DMS79 treated with DMSO at 0.1 percent for 48 hours (cell line): ENCODE measurements around the gene FGF12.

Experiments used
- DNase-seq: peaks from one replicate; lab custom pipeline; 2025; lab: John Stamatoyannopoulos, UW

Gene FGF12

DNA sequence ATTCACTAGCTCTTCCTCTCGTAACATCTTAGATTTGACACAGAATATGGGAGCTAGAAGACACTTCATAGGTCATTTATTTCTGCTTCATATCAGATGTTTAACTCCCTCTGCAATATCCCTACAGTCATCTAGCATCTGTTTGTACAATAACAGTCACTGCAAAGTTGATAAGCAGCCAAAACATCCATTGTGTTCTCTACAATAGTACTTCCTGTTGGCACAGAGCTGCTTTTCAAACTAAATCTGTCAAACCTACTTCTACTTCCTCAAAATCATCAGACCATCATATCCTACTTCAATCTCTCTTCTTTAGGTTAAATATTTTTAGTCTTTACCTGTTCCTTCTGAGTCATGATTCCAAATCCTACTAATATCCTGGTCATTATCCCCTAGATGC is 233.2 kb downstream of the FGF12 start:
- no peak for DNase-seq

DNA sequence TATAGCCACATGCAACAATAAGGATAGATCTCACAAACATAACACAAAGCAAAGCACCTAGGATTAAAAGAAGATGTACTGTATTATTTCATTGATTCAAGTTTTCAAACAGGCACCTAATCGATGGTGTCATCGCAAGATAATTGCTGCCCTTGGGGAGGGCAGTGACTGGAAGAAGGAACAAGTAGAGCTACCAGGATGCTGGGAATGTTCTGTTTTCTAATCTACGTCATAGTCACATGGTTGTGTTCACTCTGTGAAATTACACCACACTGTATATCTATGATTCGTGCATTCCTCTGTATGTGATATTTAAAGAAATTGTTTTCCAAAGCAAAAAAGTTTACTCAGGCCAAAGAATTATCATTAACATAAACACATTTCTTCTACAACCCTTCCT is 236.6 kb downstream of the FGF12 start:
- no peak for DNase-seq

DNA sequence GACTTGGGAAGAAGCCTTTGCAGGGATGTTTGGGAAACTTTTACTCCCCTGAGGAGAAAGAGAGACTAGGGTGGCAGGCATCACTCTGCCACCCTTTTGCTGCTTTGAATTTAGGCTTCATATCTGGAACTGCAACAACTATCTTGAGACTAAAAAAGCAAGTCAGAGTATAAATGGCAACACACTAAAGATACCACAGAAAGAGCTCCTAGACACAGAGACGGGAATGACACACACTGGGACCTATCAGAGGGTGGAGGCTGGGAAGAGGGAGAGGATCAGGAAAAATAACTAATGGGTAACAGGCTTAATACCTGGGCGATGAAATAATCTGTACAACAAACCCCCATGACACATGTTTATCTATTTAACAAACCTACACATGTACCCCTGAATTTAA is 237.8 kb downstream of the FGF12 start:
- DNase-seq: no peak

DNA sequence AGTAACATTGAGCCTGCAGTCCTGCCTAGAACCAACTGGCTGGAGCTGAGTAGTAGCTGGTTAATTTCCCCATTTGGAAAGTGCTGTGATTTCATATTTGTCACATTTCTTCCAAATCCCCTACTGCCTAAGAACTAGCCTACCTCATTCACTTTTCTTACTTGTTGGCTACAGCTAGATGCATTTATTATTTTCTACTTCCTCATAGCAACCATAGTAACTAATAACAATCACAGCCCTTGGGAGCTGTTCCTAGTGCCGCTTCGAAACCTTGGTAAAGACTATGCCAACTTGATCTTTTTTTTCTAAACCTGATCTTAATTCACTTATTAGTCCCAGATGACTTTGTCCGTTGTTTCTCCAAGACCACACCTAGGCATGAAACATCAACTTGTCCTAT is 240.3 kb downstream of the FGF12 start:
- DNase-seq: no peak

DNA sequence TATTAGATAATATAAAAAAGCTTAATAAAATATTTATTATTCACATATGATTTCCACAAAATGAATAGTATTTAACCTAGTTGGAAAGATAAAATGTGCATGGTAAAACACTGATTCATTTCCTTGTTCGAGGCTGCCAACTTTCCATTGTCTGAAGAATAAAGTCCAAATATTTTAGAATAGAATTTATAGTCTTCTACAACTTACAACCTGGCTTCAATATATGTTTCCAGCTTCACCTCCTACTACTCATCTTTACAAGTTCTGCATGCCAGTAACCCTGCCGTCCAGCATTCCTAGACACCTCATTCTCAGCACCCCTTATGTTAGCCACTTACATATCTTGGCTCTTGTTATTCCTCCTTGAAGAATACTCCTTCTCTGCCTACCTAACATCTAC is 244.5 kb downstream of the FGF12 start:
- DNase-seq: no peak

DNA sequence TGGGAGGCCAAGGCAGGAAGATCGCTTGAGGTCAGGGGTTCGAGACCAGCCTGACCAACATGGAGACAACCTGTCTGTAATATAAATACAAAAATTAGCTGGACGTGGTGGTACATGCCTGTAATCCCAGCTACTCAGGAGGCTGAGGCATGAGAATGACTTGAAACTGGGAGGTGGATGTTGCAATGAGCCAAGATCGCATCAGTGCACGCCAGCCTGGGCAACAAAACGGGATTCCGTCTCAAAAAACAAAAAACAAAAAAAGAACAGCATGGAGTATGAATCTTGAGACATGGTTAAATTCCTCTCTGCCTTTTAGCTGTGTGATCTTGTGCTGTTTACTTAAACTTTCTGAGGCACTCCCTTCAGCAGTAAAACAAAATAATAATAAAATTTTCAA is 244.9 kb downstream of the FGF12 start:
- no peak for DNase-seq

DNA sequence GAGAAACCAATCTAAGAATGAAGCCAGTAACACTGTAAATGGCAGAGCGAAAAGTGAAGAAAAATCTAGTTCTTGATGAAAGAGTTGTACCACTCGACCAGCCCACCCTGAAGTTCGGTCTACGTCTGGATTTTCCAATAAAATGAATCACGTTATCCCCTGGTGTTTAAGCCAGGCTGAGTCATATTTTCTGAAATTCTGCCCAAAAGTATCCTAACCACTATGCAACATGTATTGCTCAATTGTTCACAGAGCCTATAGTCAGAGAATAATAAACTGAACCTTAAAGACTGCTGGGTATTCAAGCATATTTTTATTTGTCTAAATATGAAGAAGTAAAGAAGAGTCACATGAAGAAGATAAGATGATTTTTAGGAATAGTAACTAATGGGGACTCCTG is 245.7 kb downstream of the FGF12 start:
- DNase-seq: no peak

DNA sequence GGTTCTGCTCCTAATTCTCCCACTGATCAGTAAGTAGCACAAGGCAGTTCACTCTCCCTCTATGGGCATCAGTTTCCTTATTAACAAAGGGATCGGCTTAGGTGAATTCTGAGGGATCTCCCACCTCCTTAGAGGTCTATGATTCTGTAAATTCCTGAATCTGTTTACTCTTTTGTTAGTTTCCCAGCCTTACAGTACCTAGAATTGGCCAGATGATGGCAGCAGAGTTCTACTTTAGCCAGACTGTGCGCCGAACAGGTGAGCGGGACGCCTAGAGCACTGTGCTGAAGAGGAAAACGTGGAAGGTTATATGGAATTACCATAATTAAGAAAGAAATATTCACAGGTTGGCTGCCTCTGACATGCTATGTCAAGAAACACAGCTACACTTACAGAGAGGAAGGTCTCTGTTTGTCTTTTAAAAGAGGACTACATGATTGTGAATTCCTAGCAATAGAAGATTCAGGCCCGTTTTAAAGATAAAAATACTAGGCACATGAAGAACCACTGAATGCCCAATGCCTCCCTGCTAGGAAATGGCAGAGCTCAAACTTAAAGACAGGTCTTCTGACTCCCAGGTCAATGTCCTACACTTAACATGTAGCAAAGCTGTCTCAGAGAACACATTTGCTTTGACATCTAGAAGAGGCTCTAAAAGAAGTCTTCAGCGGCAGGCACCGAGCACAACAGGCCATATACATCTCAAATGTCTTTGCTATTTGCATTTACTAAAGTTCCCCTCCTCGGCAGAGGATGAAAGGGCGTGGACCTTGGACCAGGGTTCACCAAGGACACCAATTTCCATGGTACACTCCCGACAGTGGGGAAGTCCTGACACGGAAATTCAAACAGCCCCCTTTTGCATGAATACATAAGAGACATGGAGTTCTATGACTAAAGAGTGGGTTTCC is 259.9 kb downstream of the FGF12 start:
- DNase-seq: peak; percentile 58

DNA sequence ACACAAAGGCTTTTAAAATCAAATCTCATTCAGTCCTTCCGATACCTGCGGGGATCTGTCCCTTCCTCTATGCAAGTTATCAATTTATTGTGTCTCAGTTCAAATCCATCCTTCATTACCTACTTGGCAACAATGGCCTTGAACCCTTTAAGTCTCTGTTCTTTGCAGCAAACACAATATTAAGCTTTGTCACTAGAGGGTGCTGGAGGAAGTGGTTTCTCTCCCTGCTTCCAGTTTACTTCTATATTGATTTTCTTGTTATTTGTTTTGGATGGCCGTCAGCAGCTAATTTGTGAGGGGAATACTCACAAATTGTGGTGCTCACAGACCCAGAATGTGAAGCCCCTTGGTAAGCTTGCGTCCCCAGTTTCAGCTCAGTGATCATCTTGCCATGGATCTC is 278.3 kb downstream of the FGF12 start:
- DNase-seq: no peak

DNA sequence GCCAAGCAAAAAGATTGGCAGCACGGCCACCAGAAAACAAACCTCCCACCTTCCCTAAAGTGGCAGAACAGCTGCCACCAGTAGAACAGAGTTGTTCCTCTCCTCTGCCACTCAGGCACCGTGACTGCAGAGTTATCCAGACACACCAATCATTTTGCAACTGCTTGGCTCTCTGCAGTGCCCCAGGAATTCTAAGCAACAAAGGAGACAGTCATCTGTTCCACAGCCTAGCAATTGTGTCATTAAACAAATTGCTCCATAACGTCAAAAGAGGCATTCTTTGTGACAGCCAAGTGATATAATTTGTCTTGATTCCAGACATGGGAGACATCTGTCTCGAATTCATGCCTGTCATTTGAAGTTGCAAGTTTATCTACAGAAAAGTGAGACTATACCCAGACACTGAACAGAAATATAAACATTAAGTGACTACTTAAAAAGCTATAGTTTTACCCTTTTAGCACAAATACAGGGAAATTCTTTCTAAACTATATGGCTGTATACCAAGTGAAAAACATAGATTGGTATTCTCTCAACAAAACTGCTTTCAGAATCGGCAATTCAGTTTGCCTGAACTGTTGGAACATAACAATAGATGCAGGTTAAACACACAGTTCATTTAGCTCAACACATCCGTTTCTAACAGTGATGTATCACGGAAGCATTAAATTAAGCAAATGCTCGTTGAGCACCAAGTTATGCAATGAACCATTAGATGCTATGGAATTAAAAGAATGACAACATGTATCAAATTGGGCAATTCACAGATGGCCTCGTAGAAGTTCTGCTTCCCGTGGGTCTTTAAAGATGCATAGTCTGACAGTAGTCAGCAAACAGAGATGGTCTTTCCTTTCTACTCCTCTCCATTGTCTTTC is 281.3 kb downstream of the FGF12 start:
- no peak for DNase-seq

DNA sequence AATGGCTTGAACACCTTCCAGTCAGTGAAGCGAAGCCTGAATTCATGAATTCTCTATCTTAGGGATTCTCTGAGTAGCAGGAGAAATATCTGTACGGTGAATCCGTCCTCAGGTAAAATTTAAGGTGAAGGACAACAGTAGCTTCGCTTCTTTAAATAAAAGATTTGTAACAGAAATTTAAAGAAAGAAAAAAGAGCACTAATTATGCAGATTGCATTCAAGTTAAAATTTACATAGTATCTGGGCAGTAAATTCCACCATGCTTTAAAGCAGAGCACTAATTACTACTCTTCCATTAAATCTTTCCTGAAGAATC is 282.6 kb downstream of the FGF12 start:
- no peak for DNase-seq

DNA sequence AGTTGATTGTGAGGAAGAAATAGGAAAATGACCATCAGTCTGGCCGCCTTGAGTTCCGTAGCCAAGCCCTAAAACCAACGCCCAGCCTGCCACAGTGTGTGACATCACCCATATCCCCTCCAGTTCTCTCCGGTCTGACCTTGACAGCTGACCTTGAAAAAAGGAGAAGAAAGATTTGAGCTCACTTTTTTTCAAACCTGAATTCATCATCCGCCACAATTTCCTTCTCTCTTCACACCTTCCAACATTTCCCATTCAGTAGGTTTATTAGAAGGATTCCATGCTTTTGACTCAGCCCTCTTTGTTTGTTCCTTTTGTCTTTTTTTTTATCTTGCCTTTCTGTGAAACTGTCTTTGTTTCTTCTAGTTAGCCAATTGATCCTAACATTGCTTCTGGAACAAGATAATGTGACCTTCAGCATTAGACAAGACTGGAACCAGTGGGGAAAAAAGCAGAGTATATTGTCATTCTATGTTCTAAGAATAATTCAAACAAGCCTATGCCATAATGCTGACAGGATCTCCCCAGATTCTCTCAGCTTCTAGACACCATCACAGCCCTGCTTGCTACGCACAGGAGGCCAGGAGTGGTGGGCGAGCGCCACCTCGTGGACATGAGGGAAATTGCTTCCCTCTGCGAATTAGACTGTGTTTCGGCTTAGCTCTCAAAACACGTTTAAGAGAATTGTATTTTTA is 283.1 kb downstream of the FGF12 start:
- no peak for DNase-seq

DNA sequence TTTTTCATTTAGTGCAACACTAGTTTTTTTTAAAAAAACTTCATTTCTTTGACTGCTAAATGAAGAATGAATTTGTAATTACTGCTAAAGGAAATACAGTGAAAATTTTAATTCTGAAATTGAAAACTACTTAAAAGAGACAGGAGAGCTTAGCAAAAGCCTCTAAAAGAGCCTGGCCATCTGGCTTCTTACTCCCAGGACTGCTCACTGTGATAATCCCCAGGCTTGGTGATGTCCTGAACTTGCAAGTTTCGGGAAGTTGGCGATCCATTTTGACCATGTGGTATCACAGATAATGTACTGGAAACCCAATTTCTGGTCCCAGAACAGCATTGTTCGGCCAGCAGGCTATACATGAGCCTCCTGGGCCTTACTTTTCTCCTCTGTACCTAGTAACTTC is 292.1 kb downstream of the FGF12 start:
- no peak for DNase-seq

DNA sequence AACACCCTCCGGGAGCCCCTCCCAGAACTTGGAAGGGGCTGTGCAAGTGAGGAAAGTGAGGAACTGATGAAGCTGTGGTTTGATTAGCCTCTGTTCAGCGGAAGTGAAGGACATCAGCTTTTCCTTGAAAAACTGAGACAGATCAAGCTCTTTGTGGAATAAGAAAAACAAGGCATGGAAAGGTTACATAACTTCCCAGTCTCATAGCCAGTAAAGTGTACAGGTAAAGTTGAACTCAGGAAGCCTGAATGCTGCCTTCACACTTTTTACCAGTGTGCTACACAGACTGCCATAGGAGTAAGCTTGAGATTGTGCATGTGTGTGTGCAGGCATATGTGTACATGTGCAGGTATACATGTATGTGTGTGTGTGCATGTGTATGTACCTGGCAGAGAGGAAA is 293.2 kb downstream of the FGF12 start:
- no peak for DNase-seq

DNA sequence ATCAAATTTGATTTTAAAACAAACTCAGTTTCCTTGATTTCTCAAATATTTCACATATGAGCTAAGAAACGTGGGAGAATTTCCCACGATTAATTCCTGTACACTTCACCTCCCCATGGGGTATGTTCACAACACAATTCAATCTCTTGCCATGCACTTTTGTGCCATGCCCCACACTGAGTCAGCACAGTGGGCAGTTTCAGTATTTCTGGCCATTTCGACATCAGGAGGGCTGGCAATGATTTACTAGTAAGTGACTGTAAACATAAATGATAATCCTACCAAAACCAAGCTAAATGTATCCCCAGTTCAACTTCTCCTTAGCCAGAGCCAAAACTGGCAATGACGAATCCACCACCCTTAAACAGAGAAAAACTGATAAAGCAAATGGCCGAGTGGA is 293.6 kb downstream of the FGF12 start:
- DNase-seq: no peak

DNA sequence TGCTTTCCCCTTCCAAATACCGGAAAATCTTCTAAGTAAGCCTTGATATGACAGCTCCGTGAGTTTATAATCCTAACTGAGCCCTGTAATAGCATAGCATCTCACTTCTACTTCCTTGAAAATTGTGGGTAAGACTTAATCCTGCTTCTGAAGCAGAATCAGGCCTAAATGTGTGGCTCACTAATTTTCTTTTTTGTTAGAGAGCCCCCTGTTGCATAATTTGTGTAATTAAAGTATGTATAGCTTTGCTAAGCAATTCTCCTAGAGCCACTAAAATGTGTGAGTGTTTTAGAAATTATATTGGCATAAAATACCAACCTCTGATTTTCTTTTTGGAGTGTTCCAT is 304.4 kb downstream of the FGF12 start:
- DNase-seq: no peak

DNA sequence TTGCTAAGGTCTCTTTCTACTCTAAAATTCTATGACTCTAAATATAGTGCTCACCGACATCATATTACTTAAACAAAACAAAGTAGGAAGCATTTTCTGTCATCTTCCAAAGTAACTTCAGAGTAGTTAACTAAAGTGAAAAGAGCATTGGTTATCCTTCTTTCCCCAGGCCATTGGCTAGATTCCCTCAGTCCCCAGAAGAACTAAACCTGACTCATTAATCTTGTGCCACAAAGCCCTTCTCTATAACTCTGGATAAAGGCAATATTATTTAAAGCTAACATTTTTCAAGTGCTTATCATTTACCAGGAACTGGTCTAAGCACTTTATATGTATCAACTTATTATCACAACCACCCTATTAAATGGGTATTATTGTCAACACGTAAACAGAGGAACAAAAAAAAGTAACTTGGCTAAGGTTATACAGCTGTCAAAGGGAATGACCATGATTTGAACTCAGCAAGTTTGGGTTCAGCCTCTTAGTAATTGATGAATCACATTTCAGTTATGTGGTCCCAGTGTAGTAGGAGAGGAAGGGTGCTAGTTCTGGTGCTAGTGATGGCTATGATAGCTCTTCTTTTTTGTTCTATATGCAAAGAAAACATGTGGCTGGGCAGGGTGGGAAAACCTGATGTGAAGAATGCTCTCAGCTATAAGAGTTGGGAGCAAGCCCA is 304.9 kb downstream of the FGF12 start:
- no peak for DNase-seq

DNA sequence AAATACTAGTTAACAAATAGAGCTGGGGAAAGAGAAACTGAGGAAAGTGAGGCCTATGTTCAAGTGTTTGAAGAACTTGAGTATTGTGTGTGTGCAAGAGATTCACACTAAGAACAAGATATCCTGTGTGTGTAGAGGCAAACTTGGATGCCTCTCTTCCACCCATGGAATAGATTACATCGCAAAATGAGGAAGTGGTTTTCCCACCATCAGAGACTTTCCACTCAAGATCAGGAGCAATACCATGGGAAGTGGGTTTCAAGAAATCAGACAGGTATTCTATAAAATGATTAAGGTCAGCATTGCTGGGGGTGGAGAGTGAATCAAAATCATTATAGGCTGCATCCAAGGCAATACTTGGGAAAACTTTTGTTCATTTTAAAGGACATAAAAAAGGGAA is 308.0 kb downstream of the FGF12 start:
- no peak for DNase-seq

DNA sequence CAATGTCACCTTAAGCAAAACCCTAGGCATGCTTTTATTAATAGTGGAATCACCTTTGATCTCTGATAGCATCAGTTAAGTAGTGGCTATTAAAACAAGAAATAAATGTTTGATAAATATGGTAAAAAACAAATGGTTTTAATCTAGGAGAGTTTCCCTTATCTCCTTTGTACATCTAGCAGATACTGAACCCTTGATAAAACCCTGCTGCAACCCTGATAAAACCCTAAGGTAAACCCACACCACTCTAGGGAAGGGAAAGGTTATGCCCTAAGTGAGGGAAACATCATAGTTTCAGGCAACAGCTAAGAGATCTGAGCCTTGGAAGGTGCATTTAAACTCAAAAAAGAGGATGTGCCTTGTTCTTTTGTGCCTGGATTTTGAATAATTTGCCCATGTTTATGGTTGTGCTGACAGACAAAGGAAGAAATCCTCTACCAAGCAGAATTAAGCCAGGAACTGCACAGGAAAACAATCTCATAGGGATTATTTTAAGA is 309.7 kb downstream of the FGF12 start:
- DNase-seq: no peak

DNA sequence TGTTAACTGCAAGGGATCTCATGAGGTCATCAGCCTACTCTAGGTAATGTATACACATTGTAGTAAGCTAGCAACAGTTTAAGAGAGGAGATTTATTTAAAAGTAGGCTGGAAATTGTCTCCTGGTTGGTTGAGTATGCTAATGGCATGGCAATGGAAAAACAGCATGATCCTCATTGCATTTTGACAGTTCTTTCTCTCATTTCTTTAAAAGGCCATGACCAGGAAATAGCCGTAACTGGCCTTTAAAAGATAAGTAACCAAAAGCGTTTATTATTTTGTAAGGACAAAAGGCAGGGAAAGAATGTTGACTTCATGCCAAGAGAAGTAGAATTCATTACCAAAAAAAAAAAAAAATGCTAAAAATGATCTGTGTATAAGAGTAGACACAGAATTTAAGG is 310.3 kb downstream of the FGF12 start:
- DNase-seq: no peak

DNA sequence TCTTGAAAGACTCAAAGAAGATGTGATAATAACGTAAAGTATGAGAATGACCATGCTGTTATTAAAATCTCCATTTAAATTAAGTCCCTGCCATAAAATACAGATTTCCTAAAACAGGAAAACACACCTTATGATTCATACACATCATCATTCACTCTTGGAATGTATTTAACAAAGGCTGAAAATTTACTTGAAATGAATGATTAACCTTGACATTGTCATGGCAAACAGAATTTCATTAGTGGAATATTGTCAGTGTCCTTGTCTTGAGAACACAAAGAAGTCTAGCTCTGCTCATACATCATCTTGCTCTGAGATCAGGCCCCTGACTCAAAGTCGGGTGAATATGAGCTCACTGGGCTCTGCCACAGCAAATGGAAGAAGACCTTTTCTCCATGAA is 313.9 kb downstream of the FGF12 start:
- no peak for DNase-seq

DNA sequence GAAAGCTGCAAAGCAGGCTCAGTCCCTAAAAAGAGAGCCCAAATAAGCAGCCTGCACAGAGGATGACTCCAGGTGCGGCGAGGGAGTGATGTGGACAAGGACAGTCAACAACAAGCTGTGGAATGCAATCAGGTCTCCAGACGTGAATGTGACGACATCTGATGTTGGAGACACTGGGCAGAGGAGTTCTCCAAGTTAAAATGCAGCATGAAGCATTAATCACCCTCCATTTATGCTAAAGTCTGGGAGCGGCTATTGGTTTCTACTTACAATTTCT is 316.7 kb downstream of the FGF12 start:
- DNase-seq: no peak
